A673 (cell line): ENCODE data around the gene A1BG.

Source experiments
- CTCF ChIP-seq: fragments of 300-800, 200-600 bp; sonication (generic); conservative IDR thresholded peaks from 2 replicates; pipeline ENCODE4 v1.5.1; 2017; ENCODE audit warnings: low read depth, mild to moderate bottlenecking, antibody characterized with exemption, low read length, moderate library complexity, mixed read lengths
- EZH2 ChIP-seq: fragments of 200-600 bp; sonication (generic); IDR thresholded peaks from 2 replicates; pipeline ENCODE4 v1.6.1; 2017; ENCODE audit warnings: borderline replicate concordance, low read depth, mild to moderate bottlenecking, mixed read lengths, antibody characterized with exemption, low read length; ENCODE audit not compliant: poor library complexity, severe bottlenecking

- TF ChIP-seq CTCF = no peak
- TF ChIP-seq EZH2 = no peak
Measured at GRCh38 chr19:58304748-58305064, 48.6 kb downstream of the A1BG start.
